ENCODE measurements around the gene AHNAK2. TPM values are rescaled to one million over a fixed set of nuclear protein-coding genes. Genes with fewer than 3 reads are reported as not detected.
"Not testable (repeated sequence)": the region's sequence is repeated elsewhere in the genome, so short reads cannot be mapped to it uniquely, and the experiment has no call there.

AHNAK2 gene
- total RNA-seq, 1 donor from 2014 or later: 0.05 TPM

DNA sequence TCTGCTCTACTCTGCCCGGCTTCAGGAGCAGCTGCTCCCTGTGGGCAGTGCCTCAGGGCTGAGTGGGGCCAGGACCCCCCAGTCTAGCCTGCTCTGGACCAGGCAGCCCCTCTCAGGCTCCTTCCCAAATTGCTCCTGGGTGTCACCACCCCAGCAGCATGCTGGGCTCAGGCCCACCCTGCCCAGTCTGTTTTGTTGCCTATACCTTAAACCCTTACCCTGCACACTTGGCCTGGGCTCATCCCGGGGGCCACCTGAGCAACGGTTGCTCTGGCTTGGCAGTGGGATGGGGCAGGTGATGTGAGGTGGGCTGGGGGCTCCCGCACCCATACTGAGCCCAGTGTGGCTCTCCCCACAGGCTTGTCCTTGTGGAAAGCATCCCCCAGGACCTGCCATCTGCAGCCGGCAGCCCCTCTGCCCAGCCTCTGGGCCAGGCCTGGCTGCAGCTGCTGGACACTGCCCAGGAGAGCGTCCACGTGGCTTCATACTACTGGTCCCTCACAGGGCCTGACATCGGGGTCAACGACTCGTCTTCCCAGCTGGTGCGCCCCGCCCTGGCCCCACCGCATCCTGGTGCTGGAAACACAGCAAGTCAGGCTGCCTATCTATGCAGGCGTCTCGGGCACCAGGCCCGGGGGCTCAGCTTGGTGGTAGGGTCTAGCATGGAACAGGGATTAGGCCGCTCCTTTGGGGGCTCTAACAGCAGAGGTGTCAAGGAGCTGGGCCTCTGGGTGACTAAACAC is 49.6 kb downstream of the AHNAK2 start:
- intact Hi-C loops (cut with micrococcal nuclease): no loop called here

DNA sequence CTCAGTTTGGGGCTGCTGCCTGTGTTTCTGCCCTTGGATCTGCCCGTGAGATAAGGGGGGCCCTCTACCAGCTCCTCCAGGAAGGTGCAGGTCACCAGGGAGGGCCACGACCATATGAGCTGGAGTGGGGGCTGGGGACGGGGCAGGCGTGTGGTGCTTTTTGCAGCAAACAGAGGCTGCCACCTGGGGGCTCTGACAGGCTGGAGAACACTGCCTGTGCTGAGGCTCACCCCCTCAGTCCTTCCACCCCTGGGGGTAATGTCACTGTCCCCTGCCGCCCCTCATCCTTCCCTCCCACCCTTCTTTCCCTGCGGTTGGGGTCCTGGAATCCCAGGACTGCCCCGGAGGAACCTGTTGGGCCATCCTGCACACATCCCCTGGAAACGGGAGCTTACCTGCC is 50.3 kb downstream of the AHNAK2 start:
- intact Hi-C loops (cut with micrococcal nuclease): no loop called here

DNA sequence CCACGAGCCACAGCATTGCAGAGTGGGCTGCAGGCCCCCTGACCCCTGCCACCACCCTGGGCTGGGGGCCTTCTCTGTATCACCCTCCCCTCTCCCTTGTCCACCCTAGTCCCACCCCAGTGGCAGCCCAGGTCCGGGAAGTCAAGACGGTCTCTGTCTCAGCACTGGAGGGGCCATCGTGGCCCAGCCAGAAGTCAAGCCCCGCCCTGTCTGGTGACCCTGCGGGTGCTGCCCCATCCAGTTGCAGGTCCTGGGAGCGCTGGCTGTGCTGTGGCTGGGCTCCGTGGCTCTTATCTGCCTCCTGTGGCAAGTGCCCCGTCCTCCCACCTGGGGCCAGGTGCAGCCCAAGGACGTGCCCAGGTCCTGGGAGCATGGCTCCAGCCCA is 50.8 kb downstream of the AHNAK2 start:
- intact Hi-C loops (cut with micrococcal nuclease): no loop called here

DNA sequence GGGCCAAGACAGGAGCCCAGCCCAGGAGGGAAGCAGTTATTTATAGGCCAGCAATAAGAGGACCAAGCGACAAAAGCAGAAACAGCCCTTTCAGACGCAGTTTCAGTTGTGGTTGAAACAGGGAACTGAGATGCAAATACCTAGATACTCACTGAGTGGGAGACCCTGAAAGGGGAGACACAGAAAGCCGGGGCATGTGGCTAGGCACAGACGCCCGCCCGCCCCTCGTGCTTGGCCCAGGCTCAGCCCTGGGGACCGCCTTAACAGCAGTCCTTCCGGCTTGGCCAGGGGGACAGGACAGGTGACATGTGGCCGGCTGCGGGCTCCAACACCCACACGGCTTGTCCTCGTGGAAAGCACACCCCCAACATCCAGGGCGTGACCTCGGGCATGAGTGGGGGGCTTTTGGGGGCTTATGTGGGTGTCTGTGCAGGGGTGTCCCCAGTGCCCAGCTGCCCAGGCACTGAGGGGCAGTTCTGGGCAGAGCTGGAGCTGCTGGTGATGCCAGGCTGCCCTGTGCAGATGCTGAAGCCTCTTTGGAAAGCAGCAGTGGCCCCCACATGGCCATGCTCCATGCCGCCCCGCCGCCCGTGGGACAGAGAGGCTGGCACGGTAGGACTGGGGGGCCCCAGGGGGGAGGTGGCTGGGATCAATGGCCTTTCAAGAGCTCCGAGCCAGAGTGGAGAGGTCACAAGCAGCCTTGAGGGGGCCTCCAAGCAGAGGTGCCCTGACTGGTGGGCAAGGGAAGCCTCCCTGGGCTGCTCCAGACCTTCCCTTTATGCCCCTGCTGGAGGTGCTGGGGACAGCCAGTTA is 51.3 kb downstream of the AHNAK2 start:
- intact Hi-C loops (cut with micrococcal nuclease): no loop called here

DNA sequence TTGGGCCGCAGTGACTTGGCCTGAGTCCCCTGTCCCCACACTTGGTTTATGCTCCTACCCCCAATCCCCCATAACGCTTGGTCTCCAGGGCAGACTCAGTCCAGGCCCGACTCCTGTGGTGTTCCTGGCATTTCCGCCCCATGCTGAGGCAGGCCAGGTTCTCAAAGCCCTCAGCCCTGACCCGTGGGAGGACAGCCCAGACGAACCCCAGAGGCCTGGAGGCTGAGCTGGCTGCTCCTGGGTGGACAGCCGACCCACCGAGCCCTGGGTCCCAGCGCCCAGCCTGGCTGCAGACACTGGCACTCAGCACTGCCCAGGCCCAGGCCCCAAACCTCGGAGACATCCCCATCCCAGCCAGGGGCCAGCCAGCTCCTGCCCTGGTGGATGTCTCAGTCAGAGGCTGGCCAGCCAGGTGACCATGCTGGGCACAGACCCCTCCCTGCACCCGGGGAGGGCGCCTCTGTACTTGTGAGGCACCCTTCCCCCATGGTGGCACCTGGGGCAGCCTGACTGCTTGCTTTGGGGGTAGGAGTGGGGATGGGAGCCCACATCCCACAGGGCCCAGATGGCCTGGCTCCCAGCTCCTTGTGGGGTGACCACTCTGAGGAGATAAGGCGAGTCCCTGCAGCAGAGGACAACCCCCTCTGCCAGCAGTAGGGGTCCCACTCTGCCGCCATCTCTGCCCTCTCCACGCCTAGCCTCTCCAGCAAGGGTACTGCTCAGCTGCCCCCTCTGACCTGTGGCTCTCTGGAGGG is 52.1 kb downstream of the AHNAK2 start:
- intact Hi-C loops (cut with micrococcal nuclease): no loop called here

DNA sequence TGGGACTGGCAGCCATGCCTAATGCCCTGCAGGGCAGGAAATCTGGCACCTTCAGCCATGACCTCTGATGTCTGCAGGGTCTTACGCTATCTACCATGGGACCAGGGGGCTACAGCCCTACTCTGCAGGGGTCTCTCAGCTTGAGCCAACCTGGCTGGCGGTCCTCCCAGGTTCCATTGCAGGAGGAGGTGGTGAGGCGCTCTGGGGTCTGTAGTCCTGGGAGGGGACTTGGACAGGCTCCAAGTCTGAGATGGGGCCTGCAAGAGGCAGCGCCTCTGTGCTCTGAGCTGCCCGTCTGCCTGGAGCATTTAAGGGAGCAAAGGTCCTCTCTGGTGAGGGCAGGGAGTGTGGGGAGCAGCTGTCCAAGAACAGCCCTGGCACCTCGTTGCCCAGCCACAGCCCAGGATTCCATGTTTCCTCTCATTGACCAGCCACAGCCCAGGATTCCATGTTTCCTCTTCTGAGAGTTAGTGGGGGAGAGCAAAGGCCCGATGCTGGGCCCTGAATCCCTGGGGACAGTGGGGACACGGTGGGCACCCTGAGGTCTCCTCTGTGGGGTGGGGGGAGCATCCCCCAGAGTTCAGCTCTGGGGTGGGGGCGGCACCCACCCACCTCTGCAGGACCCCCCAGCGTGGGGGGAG is 52.8 kb downstream of the AHNAK2 start:
- intact Hi-C loops (cut with micrococcal nuclease): no loop called here

DNA sequence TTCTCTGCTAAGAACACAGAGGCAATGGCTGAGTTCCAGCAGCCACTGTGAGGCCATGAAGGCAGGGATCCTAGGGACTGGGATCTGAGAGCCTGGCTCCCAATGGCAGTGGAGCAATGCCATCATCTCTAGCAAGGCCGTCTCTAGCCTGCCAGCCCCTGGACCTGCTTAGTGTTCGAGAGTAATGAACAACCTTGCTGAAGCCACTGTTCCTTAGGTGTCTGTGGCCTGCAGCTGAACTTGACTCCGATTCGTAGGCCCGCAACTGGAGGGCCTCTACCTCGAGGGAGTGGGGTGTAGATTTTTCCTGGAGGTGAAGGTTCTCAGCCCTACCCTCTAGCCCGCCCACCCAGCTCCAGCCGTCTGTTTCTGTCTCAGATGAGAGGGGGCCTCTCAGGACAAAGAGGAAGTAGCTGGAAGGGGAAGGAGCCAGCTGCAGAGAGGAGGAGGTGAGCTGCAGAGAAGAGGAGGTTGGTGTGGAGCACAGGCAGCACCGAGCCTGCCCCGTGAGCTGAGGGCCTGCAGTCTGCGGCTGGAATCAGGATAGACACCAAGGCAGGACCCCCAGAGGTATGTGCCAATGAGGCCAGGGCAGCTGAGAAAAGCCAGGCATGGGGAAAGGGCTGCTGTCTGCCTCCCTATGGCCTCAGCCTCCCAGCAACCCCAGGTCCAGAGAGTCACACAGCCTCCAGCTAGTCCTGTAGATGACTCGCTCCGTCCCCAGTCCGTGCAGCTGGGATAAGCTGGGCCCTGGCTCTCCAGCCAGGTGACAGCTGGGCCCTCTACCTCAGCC is 53.6 kb downstream of the AHNAK2 start, which contains the start of gene PLD4:
PLD4 (plus strand) TSS at position 459 of the 793 bp plus-strand sequence. CDS start 2,262 bp downstream, outside the sequence.
- intact Hi-C loops (cut with micrococcal nuclease): no loop called here

DNA sequence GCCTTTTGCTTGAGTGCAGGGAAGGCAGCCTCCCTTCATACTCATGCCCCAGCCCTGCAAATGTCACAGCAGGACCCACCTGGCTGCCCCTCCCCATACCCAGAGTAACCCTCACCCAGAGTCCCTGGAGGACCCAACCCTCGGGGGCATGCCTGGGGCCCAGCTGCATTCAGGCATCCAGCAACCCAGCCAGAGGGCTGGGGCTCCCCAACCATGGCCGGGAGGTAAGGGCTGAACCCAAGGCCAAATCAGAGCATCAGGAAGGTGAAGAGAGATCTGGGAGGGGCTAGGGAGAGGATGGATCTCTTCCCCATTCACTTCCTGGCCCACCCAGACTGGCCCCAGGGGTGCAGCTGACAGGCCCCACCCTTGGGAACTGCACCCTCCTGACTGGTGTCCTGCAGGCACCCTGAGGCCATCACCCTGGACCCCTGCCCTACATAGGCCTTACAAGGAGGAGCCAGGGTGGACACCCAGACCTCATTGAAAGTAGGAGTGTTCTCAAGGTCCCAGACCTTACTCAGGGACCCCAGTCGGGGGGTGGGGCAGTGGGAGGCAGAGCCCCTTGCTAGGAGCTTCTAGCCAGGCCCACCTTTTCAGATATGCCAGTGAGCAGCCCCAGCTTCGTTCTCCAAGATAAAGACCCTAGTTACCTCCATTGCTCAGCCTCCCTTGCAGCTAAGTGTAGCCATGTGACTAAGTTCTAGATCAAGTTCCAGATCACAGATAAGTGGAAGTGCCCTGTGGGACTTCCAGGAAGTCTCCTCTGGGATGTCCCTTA is 54.3 kb downstream of the AHNAK2 start:
- intact Hi-C loops (cut with micrococcal nuclease): no loop called here

DNA sequence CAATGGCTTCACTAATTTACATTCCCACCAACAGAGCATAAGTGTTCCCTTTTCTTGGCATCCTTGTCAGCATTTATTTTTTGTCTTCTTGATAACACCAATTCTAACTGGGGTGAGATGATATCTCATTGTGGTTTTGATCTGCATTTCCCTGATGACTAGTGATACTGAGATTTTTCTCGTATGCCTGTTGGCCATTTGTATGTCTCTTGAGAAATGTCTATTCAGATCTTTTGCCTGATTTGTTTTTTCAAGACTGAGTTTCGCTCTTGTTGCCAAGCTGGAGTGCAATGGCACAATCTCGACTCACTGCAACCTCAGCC is 58.2 kb downstream of the AHNAK2 start:
- intact Hi-C loops (cut with micrococcal nuclease): no loop called here

DNA sequence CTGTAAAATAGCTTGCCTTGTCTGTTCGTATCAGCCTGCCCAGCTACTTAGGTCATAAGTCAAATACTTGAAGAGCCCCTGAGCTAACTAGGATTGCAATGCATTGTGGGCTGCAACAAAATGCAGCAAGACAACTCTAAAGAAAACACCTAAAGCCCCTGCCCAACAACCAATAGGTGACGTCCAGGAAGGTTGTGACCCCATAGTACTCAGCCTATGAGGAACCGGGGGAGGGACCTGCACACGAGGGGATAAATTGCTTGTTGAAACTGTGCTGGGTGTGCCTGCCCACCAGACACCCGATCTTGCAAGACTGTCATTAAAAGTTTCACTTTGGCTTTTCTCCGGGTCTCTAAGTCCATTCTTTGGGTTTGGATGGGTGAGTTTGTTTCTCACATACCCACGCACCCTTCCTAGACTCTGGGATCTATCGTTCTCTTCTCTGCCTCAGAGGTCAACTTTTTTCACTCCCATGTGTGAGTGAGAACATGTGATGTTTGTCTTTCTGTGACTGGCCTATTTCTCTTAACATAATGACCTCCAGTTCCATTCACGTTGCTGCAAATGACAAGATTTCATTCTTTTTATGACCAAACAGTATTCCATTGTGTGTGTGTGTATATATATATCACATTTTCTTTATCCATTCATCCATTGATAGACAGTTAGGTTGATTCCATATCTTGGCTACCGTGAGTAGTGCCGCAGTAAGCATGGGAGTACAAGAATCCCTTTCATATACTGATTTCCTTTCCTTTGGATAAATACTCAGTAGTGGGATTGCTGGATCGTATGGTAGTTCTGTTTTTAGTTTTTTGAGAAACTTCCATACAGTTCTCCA is 58.8 kb downstream of the AHNAK2 start:
- intact Hi-C loops (cut with micrococcal nuclease): not testable (repeated sequence)

DNA sequence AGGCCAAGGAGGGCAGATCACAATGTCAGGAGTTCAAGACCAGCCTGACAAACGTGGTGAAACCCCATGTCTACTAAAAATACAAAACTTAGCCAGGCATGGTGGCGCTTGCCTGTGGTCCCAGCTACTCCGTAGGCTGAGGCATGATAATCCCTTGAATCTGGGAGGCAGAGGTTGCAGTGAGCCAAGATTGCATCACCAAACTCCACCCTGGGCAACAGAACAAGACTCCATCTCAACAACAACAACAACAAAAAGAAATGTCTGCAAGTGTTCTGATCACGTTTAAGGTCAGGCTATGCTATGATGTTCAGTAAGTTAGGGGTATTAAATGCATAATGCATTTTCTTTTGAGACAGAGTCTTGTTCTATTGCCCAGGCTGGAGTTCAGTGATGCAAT is 60.2 kb downstream of the AHNAK2 start:
- intact Hi-C loops (cut with micrococcal nuclease): no loop called here

DNA sequence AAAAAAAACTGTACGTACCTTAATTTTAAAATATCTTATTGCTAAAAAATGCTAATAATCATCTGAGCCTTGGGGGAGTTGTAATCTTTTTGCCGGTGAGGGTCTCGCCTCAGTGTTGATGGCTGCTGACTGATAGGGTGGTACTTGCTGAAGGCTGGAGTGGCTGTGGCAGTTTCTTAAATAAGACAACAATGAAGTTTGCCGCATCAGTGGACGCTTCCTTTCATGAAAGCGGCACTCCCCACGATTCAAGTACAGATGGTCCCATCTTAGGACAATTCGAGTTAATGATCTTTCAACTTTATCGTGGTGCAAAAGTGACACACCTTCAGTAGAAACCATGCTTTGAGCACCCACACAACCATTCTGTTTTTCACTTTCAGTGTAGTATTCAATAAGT is 61.1 kb downstream of the AHNAK2 start:
- intact Hi-C loops (cut with micrococcal nuclease): no loop called here

DNA sequence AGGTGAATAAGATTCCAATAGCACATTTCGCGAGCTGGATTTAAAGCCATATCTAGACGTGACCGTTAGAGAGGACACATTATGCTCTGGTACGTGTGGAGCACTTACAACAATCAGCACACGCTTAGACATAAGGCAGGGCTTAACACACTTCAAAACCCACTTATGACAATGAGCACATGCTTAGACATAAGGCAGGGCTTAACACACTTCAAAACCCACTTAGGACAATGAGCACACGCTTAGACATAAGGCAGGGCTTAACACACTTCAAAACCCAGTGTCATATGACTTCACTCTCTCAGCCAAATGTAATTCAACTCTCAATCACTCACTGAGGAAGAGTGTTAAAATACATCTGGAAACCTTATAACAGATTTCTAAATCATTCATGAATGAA is 64.7 kb downstream of the AHNAK2 start:
- intact Hi-C loops (cut with micrococcal nuclease): no loop called here

DNA sequence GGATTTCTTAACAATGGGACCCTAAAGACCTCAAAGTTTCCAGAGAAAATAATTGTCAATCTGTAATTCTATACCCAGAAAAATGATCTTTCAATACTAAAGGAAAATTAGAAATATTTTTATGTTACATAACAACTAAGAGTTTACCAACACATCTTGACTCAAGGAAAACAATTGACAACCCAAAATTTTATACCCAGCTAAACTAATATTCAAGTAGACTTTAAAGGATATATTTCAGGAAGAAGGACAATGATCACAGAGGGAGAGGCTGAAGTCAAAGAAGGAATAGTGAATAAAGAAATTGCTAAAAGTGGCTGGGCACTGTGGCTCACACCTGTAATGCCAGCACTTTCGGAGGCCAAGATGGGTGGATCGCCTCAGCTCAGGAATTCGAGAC is 66.1 kb downstream of the AHNAK2 start:
- intact Hi-C loops (cut with micrococcal nuclease): no loop called here

DNA sequence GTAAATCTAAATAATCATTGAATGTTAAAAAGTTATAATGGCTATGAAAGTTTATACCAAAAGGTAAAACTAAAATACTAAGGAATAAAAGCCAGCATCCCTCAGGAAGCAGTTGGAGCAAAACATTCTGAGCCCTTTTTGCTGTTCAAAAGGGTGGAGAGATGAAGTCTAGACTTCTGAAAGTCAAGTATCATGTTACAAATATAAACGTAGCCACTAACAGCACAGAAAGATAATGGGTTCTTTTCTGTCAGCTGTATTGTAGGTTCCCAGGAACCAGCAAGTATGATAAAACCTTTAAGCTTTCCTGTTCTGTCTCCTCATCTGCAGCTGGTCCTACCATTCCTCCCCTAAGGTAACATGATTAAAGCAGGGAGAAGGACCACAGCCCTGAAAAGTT is 69.9 kb downstream of the AHNAK2 start:
- intact Hi-C loops (cut with micrococcal nuclease): no loop called here

DNA sequence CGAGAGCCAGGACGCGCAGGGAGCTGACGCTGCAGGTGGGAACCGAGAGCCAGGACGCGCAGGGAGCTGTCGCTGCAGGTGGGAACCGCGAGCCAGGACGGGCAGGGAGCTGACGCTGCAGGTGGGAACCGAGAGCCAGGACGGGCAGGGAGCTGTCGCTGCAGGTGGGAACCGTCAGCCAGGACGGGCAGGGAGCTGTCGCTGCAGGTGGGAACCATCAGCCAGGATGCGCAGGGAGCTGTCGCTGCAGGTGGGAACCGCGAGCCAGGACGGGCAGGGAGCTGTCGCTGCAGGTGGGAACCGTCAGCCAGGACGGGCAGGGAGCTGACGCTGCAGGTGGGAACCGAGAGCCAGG is 72.6 kb downstream of the AHNAK2 start:
- intact Hi-C loops (cut with micrococcal nuclease): not testable (repeated sequence)

DNA sequence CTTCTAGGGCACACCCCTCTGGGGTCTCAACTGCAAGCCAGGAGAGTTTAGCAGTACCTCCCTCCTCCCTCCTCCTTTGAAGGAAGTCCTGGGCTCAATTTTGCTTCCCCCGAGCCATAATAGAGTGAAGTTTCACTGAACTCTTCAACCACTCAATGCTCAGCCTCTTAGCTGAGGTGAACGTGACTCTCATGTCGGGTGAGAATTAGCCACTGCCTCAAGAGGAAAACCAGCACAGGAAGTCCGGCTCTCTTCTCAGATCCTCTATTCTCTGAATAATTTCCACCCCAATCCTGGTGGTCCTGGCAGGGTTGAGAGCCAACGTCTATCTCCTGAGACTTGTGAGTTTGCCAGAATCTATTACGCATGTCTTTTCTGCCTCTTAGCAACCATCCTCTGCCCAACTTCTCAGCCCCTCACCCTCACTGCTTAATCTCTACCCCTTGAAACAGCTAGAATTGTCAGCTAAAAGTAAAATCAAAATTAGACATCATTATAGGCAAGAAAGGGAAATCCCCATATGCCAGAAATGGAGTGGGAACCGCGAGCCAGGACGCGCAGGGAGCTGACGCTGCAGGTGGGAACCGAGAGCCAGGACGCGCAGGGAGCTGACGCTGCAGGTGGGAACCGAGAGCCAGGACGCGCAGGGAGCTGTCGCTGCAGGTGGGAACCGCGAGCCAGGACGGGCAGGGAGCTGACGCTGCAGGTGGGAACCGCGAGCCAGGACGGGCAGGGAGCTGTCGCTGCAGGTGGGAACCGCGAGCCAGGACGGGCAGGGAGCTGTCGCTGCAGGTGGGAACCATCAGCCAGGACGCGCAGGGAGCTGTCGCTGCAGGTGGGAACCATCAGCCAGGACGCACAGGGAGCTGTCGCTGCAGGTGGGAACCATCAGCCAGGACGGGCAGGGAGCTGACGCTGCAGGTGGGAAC is 73.3 kb downstream of the AHNAK2 start:
- intact Hi-C loops (cut with micrococcal nuclease): not testable (repeated sequence)

DNA sequence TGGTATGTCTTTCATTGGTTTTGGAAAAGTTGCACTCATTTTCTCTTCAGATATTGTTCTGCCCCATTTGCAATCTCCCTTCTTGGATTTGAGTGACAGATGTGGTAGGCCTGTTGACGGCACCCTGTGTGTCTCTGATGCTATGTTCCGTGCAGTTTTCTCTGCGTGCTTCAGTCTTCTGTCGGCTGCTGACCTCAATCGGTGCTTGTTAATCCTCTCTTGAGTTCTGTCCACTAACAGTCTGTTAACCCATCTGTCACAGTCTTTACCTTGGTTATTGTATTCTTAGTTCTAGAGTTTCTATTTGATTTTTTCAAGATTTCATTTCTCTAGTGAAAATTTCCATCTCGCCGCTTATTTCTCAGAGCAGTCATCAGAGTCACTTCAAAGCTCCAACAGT is 74.2 kb downstream of the AHNAK2 start:
- intact Hi-C loops (cut with micrococcal nuclease): no loop called here
